NT2/D1 (cell line): Measurements from ENCODE around the gene RNU6-9.

ENCODE experiments used
- DNase-seq: peaks from one replicate; pipeline ENCODE4 v3.0.0-alpha.2; 2011; ENCODE audit warnings: low read depth, low spot score
- H3K27me3 ChIP-seq: 2 replicates; pipeline ENCODE4 v1.6.0; 2011; ENCODE audit warnings: mild to moderate bottlenecking; ENCODE audit not compliant: insufficient read length, insufficient read depth
- H3K36me3 ChIP-seq: 2 replicates; pipeline ENCODE4 v1.6.1; 2011; ENCODE audit warnings: mild to moderate bottlenecking, low read length, mixed read lengths; ENCODE audit not compliant: insufficient read depth, insufficient read length
- H3K4me1 ChIP-seq: 2 replicates; pipeline ENCODE4 v1.5.1; 2011; ENCODE audit not compliant: insufficient read depth, insufficient read length
- H3K4me3 ChIP-seq: 2 replicates; pipeline ENCODE4 v1.5.1; 2011; ENCODE audit warnings: low read depth; ENCODE audit not compliant: insufficient read length
- H3K9ac ChIP-seq: 2 replicates; pipeline ENCODE4 v1.6.0; 2011; ENCODE audit warnings: low read depth; ENCODE audit not compliant: insufficient read length
- H3K9me3 ChIP-seq: 2 replicates; pipeline ENCODE4 v1.5.1; 2011; ENCODE audit warnings: mild to moderate bottlenecking, low read length; ENCODE audit not compliant: insufficient read depth
- SUZ12 ChIP-seq: IDR thresholded peaks from 2 replicates; pipeline ENCODE4 v1.6.1; 2011; ENCODE audit not compliant: insufficient read length, insufficient read depth; ENCODE audit errors: extremely low read depth
- YY1 ChIP-seq: IDR thresholded peaks from 2 replicates; pipeline ENCODE4 v1.6.1; 2011; ENCODE audit not compliant: insufficient read length, insufficient read depth
- ZNF274 ChIP-seq: IDR thresholded peaks from 2 replicates; pipeline ENCODE4 v1.6.1; 2011; ENCODE audit warnings: mild to moderate bottlenecking, low read depth, low read length

Gene RNU6-9

DNA sequence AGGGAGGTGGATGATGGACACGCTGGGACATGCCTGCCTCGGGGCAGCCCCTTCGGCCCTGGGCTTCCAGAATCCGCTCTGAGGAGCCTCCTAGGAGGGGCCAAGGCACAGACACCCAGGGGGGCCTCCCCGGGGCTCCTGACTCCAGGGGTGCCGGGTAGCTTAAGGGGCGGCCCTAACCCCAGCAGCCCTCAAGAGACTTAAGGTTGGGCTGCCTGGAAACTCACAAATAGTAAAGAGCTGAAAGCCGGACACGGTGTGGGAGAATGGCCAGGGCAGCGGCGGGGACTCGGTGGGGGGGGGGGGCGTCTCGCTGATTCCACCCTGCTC is 40.2 kb downstream of the RNU6-9 start:
- H3K4me3 ChIP-seq = no peak overlapping the region
- H3K4me1 ChIP-seq = peaks cover 12% of the 10 kb centered on the region
- H3K36me3 ChIP-seq = peaks cover 76% of the 10 kb centered on the region
- no peaks in the 10 kb centered on the region for H3K9me3 ChIP-seq
- no peak for TF ChIP-seq SUZ12
- TF ChIP-seq ZNF274 = no peak
- TF ChIP-seq YY1 = no peak
- DNase-seq = no peak
- no peaks in the 10 kb centered on the region for H3K27me3 ChIP-seq
- H3K9ac ChIP-seq = peak overlapping the region; percentile 8

DNA sequence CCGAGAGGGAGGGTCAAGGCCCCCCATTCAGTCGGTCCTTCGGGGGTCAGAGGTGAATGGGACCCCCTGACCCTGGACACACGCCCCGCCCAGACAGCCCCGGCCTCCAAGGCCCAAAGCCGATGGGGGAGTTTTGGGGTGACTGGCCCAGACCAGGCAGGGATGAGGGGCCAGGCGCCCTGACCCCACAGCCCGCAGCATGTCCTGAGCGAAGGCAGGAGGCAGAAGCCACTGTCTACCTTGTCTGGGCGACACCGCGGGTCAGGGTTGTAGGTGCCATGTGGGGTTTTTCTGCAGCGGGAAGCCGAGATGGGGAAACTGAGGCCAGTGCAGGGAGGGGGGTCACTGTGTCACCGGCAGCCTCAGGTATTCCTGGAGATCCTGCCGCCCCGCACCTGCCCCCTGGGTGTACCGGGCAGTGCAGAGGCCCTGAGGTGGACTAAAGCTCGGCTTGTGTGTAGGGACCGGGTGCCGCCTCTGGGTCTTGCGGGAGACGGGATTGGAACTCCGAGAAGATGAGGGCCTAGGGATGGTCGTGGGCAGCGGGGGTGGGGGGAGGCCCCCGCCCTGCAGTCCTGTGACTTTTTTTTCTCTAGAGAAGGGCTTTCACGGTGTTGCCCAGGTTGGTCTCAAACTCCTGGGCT is 41.0 kb downstream of the RNU6-9 start:
- Histone ChIP-seq H3K36me3 (peaks cover 74% of the 10 kb centered on the region), H3K4me3 (no peak overlapping the region), H3K9ac (no peak overlapping the region), H3K27me3 (no peaks in the 10 kb centered on the region), H3K9me3 (no peaks in the 10 kb centered on the region), H3K4me1 (peaks cover 8% of the 10 kb centered on the region)
- no peak for DNase-seq
- TF ChIP-seq ZNF274 (no peak), SUZ12 (no peak), YY1 (no peak)

DNA sequence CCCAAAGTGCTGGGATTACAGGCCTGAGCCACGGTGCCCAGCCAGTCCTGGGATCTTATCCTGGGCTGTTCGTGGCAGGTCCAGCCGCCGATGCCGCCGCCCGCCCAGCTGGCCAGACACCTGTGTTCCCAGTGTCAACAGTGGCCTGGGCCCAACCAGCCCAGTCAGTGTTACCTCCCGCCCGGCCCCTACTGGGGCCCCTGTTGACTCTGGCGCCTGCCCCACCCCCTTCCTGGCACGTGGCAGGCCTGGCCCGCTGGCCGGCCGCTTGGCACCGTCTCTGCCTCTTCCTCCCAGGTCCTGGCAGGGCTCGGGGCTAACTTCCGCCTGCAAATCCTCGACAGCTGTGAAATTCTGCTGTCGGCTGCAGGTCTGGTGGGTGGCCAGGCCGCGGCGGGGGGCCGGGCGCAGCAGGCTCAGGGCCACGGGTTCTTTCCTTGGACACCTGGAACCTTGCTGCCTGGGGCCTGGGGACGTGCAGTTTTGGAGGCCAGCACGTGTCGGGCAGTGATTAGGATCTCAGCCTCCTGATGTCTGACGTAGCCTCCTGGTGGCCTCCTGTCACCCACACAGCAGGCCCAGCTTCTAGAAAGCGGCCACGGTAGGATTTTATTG is 41.7 kb downstream of the RNU6-9 start:
- Histone ChIP-seq H3K4me1 (peaks cover 8% of the 10 kb centered on the region), H3K9ac (no peak overlapping the region), H3K9me3 (no peaks in the 10 kb centered on the region), H3K4me3 (no peak overlapping the region), H3K27me3 (no peaks in the 10 kb centered on the region), H3K36me3 (peaks cover 76% of the 10 kb centered on the region)
- TF ChIP-seq ZNF274 (no peak), SUZ12 (no peak), YY1 (no peak)
- no peak for DNase-seq

DNA sequence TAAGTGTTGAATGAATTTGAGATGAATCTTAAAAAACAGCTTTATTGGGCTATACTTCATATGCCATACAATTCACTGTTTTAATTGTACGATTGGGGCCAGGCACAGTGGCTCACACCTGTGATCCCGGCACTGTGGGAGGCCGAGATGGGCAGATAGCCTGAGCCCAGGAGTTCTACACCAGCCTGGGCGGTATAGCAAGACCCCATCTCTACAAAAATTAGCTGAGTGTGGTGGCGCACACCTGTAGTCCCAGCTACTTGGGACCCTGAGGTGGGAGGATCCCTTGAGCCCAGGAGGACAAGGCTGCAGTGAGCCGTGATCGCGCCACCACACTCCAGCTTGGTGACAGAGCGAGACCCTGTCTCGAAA is 42.9 kb downstream of the RNU6-9 start:
- H3K27me3 ChIP-seq = no peaks in the 10 kb centered on the region
- H3K4me1 ChIP-seq = peaks cover 8% of the 10 kb centered on the region
- no peaks in the 10 kb centered on the region for H3K9me3 ChIP-seq
- no peak overlapping the region for H3K4me3 ChIP-seq
- no peak for DNase-seq
- H3K9ac ChIP-seq = no peak overlapping the region
- TF ChIP-seq YY1 = no peak
- no peak for TF ChIP-seq ZNF274
- no peak for TF ChIP-seq SUZ12
- H3K36me3 ChIP-seq = peaks cover 77% of the 10 kb centered on the region

DNA sequence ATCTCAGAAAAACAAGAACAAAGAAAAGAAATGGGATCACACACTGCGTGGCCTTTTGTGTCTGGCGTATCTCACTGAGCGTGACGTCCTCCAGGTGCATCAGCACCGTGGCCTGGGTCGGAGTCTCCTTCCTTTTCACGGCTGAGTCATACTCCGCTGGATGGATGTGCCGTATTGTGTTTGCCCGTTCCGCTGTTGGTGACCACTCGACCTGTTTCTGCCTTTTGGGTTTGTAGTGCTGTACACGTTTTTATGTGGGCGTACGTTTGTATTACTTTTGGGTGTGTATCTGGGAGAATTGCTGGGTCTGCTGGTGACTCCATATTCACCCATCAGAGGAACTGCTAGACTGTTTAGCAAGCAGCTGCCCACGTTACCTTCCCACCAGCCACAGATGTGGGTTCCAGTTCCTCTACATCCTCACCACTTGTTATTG is 44.0 kb downstream of the RNU6-9 start:
- H3K9ac ChIP-seq = no peak overlapping the region
- no peak for DNase-seq
- peaks cover 81% of the 10 kb centered on the region for H3K36me3 ChIP-seq
- no peaks in the 10 kb centered on the region for H3K9me3 ChIP-seq
- H3K4me1 ChIP-seq = peaks cover 7% of the 10 kb centered on the region
- no peaks in the 10 kb centered on the region for H3K27me3 ChIP-seq
- TF ChIP-seq SUZ12 (no peak), ZNF274 (no peak), YY1 (no peak)
- no peak overlapping the region for H3K4me3 ChIP-seq

DNA sequence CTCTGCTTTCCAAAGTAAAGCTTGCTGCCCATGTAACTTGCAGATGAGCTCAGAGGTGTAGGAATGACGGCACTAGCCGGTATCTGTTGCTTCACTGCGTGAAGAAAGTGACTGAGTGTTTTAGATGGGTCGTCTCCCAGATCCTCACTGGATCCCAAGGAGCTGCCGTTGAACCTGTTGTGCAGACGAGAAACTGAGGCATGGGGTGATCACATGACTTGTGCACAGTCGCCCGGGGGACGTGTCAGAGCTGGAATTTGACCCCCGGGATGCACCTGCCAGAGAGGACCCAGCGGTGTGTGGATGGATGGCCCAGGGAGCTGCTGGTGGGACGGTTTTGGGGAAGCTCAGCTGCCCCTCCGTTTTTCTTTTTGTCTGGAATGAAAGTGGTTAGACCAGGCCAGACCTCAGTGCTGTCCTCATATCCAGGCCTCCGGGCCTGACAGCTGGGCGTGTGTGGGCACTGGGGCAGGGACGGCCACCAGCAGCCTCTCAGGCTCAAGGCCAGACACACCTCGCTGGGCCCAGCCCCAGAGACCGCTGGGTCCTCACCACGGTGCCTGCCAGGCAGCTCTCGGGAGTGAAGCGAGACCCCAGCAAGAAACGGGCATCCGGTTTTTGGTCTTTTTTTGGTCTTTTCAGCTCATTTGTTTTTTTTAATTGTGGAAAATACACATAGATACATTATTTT is 45.1 kb downstream of the RNU6-9 start:
- H3K9me3 ChIP-seq = no peaks in the 10 kb centered on the region
- no peak for TF ChIP-seq ZNF274
- no peak for TF ChIP-seq YY1
- no peak for TF ChIP-seq SUZ12
- no peak for DNase-seq
- peaks cover 3% of the 10 kb centered on the region for H3K4me1 ChIP-seq
- H3K27me3 ChIP-seq = no peaks in the 10 kb centered on the region
- no peak overlapping the region for H3K4me3 ChIP-seq
- H3K36me3 ChIP-seq = peaks cover 83% of the 10 kb centered on the region
- H3K9ac ChIP-seq = no peak overlapping the region

DNA sequence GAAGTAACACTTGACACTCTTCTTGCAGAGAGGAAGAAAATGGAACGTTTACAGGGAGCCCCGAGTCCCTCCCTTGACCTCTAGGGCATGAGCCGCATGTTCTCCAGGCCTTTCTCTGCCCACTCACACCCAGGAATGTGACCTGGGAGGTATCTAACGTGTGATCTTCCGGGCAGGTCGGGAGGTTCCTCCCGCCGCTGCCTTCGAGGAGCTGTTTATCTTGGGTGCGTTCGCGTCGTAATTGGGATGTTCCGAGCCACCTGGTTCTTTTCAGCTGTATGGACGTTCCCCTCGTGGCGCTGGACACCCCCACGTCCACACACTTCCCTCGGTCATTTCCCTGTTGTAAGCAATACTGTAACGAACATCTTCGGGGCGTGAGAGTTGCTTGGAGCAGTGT is 46.2 kb downstream of the RNU6-9 start:
- no peak for DNase-seq
- no peak for TF ChIP-seq YY1
- TF ChIP-seq SUZ12 = no peak
- no peak for TF ChIP-seq ZNF274
- no peaks in the 10 kb centered on the region for H3K9me3 ChIP-seq
- H3K4me3 ChIP-seq = no peak overlapping the region
- H3K4me1 ChIP-seq = peaks cover 3% of the 10 kb centered on the region
- no peak overlapping the region for H3K9ac ChIP-seq
- H3K27me3 ChIP-seq = no peaks in the 10 kb centered on the region
- peaks cover 85% of the 10 kb centered on the region for H3K36me3 ChIP-seq
